8988T (cell line): ENCODE measurements around the gene FBXO40.

Experiments used
- DNase-seq: peaks from one replicate; pipeline ENCODE4 v3.0.0; 2011

Gene FBXO40

DNA sequence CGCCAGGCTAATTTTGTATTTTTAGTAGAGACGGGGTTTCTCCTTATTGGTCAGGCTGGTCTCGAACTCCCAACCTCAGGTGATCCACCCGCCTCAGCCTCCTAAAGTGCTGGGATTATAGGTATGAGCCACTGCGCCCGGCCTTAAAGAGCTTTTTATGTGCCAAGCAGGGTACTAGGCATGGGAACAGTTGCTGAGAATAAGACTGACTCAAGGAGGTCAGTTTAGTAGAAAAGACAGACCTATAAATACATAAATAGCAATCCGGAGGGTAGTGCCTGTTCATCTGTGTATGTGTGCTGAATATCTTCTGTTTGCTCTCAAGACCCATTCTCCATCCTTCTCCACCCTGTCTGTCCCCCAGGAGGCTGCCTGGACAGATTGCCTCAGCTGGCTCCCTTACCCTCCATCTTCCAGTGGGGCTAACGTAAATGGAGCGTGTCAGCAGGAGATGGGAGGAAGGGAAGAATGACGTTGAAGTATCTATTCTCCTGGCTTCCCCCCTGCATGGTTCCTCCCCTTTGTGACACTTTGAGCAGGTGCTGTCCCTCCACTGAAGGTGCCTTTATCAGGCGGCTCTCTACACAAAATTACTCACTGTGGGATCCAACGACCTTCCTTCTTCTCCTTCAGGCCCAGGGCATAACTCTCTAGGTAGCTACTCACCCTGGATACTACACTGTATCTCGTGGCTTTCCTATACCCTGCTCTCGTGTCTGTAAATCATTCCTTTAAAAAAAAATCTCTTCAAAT, 31.1 kb downstream of the FBXO40 start:
- no peak for DNase-seq

DNA sequence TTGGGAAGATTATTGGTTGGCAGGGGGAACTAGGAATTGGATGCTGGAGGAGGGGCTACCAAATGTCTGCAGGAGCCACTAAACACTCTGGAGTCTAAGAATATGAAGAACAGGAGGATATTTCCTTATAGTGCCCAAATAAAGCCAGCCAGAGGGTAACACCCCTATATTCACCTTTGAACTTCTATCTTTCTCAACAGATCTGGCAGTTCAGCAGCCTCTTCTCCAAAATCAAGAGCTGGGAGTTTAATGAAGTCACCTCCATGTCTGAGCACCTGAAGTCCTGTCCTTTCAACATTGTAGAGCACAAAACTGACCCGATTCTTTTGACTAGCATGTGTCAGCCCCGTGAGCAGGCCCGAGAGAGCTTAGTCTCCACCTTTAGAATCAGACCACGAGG, 33.3 kb downstream of the FBXO40 start:
- DNase-seq: no peak

DNA sequence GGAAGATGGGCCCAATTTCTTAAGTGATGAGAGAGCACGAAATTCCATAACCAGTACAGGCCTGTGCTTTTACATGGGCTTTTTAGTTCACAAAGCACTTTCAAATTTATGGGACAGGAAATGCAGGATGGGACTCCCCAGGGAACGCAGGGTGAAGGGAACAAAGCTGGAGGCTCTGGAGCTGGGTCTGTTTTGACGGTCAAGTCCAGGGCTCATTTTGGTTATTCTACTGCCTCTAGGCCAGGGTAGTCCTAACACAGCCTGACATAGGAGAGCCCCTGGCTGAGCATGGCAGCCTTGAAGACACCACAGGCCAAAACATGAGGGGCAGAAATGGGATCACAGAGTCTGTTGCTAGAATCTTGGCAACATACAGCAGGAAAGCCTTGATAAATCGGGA, 34.0 kb downstream of the FBXO40 start:
- no peak for DNase-seq

- no peak for DNase-seq
Measured at GRCh38 chr3:121627622-121628021, 34.4 kb downstream of the FBXO40 start.

DNA sequence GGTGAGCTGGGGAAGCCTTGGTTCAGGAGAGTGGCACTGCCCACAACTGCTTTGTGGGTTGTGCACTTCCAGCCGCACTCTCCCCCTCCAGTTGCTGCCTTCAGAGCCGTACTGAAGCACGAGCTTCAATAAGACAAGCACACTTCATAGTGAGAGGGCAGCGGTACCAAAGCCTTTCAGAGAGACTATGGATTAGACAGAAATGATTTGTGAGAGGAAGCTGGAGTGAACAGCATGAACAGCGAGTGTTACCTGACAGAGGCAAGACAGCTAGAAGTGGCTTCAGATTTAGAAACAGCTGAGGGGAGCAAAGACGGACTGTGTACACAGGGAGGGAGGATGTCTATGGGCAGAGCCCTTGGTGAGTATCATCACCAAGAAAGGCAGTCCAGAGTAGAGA, 36.4 kb downstream of the FBXO40 start:
- DNase-seq: no peak

DNA sequence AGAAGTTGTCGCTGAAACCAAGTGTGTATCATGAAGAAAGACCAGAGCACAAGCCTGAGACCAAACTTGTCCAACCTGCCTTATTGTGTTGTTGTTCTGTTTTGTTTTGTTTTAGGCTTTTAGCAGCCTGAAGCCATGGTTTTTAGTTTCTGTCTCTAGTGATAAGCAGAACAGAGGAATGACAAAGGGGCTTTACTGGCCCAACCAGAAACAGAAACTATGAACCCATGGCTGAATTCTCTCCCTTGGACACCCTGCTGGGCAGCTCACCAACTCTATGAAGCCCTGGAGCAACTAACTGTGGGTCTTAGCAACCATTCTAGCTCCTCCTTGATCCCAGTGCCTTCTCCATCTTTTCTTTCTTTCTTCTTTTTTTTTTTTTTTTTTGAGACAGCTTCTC, 37.2 kb downstream of the FBXO40 start:
- DNase-seq: no peak

GRCh38 chr3:121637922-121638321, 44.7 kb downstream of the FBXO40 start:
- DNase-seq: no peak

DNA sequence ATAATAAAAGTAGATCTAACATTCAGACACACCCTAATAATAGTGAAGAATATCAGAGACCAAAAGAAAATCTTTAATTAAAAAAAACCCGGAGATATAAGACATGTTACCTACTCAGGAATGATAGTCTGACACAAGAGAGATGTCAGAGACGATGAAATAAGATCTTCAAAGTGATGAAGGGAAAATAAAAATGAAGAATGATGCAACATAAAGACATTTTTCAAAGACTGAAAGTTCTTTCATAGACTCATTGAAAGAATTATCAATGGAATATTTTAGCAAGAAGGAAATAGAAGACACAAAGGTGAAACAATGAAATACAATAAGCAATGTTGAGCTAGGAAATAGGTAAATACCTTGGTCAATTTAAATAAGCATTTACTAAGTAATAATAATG, 47.9 kb downstream of the FBXO40 start:
- DNase-seq: no peak

GRCh38 chr3:121642601-121643314, 49.6 kb downstream of the FBXO40 start:
- no peak for DNase-seq

GRCh38 chr3:121645054-121645453, 51.9 kb downstream of the FBXO40 start:
- DNase-seq: no peak

GRCh38 chr3:121648219-121648958, 55.2 kb downstream of the FBXO40 start:
- no peak for DNase-seq

GRCh38 chr3:121649645-121650044, 56.5 kb downstream of the FBXO40 start:
- no peak for DNase-seq

- no peak for DNase-seq
Measured at GRCh38 chr3:121651684-121652083, 58.5 kb downstream of the FBXO40 start.

DNA sequence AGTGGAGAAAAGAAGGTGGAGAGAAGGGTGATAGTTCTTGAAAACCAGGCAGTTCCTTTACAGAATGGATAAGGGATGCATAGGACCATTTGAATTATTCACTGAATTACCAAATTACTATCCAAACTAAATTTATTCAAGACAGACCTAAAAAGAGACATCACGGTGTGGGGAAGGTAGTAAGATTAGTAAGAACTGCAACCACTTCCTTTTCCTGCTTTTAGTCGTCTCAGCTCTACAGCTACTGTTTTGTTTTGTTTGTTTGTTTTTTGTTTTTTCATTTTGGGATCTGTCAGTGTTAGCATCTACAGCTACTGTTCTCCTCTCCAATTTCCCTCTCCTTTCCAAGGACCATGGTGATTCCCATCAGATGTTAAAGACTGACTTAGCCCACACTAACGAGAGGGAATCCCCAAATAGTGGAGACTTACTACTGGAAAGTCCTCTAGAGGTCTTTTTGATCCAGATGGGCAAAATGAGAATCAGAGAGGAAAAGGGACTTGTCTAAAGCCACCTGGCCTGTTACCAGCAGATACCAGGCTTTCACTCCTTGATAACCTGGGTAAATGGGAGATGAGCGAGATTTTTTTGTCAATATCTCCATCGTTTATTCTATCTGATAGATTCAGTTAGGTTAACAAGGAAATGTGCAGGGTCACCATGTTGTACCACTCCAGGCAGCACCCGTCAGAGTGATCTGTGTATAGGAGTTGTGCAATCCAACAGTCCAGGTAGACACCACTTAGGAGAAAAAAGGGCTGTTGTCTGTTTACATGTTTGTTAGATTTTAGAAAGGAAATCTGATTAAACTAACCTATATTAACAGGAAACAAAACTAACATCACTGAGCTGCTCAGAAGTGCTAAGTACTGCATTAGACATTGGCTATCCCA, 61.6 kb downstream of the FBXO40 start:
- DNase-seq: no peak

DNA sequence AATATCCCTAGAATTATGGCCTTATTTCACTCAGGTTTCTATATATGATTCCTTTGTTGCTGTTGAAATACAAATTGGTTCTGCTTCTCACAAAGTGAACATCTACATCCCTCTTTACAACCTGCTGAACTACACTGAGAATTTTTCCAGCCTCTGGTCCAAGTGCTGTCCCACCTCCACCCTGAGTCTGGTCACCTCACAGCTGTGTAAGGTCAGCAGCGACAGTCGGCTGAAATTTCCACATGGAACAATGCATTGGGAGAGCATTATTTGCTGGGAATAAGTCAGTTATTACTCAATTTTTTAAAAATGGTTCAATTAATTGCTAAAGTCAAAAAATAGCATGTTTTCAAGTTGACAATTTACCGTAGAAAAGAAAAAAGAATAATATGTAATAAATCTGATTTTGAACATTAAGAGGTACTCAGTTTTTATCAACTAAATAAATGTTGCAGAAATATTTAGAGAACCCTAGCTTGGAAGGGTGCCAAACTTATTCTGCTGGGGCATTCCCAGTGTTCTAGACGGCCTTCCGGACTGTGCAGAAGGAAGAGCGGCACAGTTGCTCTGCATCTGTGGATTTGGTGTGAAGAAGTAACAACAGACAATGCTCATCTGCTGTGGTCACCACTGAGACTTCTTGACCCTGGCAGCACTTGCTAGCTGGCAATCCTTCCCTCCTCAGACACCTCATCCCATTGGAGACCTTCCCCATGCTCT, 65.7 kb downstream of the FBXO40 start:
- DNase-seq: no peak

DNA sequence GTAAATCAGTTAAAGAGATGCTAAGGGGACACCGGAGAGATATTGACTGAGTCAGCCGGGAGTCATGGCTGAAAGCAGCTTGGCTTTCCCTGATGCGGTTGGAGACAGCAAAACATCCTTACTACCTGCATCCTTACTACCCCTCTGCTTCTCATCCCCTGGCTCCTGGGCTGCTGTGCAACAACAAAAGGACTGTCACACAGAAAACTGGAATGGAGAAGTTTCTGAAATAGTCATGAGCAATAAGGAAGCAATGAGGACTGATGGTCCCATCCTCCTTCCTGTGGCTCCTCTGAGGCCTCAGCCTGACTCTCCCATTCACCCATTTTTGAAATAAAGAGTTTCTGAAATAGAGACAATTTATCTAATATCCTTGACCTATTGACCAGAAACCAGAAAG, 66.4 kb downstream of the FBXO40 start:
- no peak for DNase-seq

DNA sequence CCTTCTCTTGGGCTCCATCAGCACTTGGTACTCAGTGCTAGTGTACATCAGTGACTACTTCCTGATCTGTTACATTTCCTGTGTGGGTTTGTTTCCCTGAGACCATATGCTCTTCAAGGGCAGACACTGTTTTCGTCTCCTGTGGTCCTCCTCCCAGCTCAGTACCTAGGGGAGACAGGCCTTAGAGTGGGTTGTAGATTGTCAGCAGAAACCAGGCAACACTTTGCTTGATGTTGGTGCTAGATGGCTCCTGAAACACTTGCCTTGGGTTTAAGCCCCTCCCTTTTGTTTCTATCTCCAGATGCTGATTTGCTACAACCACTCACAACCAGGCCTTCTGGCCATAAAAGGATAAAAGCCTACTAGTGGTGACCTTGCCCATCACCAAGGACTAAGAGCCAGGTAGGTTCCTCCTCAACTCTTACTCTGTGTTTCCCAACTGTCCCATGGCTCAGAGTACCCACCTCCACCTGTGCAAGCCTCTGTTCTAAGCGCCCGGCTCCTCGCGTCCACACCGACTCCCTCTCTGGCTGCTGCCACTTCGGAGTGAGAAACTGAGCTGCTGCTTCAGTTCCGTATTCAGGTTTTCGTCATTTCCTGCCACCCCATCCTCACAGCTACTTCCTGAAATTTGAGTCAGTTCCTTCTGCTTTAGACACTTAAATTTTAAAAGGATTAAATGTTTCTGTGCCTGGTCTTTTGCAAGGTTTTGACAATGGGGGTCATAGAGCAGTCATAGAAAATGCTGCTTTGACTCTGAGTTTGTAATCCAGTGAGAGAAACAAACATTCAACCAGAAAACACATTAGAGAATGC, 67.4 kb downstream of the FBXO40 start, which contains the start of gene HCLS1:
Gene HCLS1, minus strand, starts transcription at position 548 of the 816 bp plus-strand sequence. CDS start 2,556 bp downstream, outside the sequence.
- no peak for DNase-seq

DNA sequence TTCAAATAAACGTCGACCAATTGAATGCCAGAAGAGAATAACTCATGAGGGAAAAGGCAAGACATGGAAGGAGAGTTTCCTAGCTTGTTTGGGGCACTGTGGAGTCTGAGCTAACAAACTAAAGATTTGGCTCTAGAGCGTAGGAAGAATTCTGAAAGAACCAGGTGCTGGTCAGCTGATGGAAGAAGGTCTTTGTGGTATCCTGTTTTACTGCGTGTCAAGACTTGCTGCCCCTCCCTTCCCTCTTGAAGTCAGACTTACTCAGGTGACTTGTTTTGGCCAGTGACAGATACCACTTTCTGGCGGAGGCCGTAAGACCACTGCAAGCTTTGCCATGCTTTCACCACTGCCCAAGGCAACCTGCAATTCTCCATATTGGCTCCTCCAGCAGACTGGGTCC, 68.2 kb downstream of the FBXO40 start:
- DNase-seq: no peak

GRCh38 chr3:121662742-121663141, 69.6 kb downstream of the FBXO40 start:
- DNase-seq: no peak

GRCh38 chr3:121663171-121663847, 70.1 kb downstream of the FBXO40 start:
- DNase-seq: no peak
